Tibial artery (tissue), 4 donors: Measurements from ENCODE around the gene RHBDD3.
"Not testable (repeated sequence)": the region's sequence is repeated elsewhere in the genome, so short reads cannot be mapped to it uniquely, and the experiment has no call there.

Experiments used
- DNase-seq, 2 donors: peaks; one replicate each; pipeline ENCODE4 v3.0.0-alpha.2; 2019
- H3K27ac ChIP-seq, 2 donors: fragments of 200-600 bp; sonication (generic) in 1 of 2; 1 replicate in 1 of 2; 2 replicates in 1 of 2; pipeline ENCODE4 v1.5.1; 2018 to 2019; ENCODE audit warnings: mild to moderate bottlenecking in 1 of 2
- H3K27me3 ChIP-seq, 2 donors: fragments of 200-600 bp; sonication (generic) in 1 of 2; one replicate each; pipeline versions ENCODE4 v1.5.1 to v1.6.0; 2016 to 2019
- H3K36me3 ChIP-seq, 3 donors: fragments of 200-600 bp; sonication (generic) in 2 of 3; one replicate each; pipeline ENCODE4 v1.5.1; 2016 to 2019; ENCODE audit warnings: mild to moderate bottlenecking in 2 of 3
- H3K4me1 ChIP-seq, 4 donors: fragments of 200-600 bp; sonication (generic) in 2 of 4; 1 replicate in 3 of 4; 2 replicates in 1 of 4; pipeline ENCODE4 v1.5.1; 2016 to 2019
- H3K4me3 ChIP-seq, 2 donors: fragments of 200-600 bp; sonication (generic) in 1 of 2; 1 replicate in 1 of 2; 2 replicates in 1 of 2; pipeline ENCODE4 v1.5.1; 2018 to 2019; ENCODE audit warnings: mild to moderate bottlenecking in 2 of 2
- H3K9me3 ChIP-seq, 3 donors: fragments of 200-600 bp; sonication (generic) in 1 of 3; one replicate each; pipeline ENCODE4 v1.5.1; 2016 to 2019
- intact Hi-C: fragments of 100-400 bp; cut with DNase I; formaldehyde crosslinking; loops from one replicate; pipeline ENCODE4 v1.15.0; 2023; ENCODE audit warnings: low total_unique reads
- TF ChIP-seq, protein P1 (sequence below), 2 experiments: fragments of 200-600 bp in 1 of 2; fragments of 450-650 bp in 1 of 2; IDR thresholded peaks; one replicate each; pipeline ENCODE4 v1.5.1; 2017 to 2019; ENCODE audit warnings: antibody characterized with exemption in 2 of 2, mild to moderate bottlenecking in 1 of 2, moderate library complexity in 1 of 2

RHBDD3 gene

DNA sequence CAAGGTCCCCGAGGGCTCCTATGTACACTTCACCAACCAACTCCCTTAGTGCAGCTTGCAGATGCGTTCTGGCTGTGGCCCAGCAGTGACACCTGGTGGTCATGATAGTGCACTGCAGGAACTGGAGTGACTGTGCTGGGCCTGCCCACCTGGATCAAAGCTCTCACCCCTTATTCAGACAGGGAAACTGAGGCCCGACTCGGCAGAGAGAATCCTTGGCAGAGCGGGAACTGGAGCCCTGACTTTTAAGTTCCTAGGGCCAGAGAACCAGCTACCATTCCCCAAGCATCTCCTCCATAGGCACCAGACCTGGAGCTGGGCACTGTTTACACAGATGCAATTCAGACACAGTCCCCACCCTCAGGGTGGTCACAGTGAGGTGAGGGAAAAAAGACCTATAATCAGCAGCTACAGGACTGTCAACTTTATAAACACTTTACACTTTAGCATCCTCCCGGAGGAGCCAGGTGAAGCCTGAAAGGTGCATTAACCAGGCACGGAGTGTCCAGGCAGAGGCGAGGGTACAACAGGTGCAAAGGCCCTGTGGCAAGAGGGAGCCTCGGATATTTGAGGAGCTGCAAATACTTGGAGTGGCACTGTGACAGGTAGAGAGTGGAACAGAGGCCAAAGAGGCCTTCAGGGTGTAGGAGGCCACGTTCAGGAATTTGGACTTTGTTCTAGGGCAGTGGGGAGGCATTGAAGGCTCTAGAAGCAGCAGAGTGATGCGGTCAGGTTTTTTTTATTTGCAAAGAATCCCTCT is 22.0 kb downstream of the RHBDD3 start:
- Histone ChIP-seq H3K27me3 (peaks cover 0 to 6% of the 10 kb centered on the region in 2 donors), H3K27ac (no peak overlapping the region), H3K36me3 (no peaks in the 10 kb centered on the region), H3K9me3 (peaks cover 0 to 8% (median 5%) of the 10 kb centered on the region in 3 donors), H3K4me1 (no peaks in the 10 kb centered on the region), H3K4me3 (no peak overlapping the region)
- TF ChIP-seq, protein P1, sequence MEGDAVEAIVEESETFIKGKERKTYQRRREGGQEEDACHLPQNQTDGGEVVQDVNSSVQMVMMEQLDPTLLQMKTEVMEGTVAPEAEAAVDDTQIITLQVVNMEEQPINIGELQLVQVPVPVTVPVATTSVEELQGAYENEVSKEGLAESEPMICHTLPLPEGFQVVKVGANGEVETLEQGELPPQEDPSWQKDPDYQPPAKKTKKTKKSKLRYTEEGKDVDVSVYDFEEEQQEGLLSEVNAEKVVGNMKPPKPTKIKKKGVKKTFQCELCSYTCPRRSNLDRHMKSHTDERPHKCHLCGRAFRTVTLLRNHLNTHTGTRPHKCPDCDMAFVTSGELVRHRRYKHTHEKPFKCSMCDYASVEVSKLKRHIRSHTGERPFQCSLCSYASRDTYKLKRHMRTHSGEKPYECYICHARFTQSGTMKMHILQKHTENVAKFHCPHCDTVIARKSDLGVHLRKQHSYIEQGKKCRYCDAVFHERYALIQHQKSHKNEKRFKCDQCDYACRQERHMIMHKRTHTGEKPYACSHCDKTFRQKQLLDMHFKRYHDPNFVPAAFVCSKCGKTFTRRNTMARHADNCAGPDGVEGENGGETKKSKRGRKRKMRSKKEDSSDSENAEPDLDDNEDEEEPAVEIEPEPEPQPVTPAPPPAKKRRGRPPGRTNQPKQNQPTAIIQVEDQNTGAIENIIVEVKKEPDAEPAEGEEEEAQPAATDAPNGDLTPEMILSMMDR (IDR thresholded peaks at IDR 0.05): peak; percentile 87 to 96
- intact Hi-C loops: no loop called here
- peak; percentile 58 to 78 for DNase-seq

- Histone ChIP-seq H3K36me3 (no peaks in the 10 kb centered on the region), H3K27ac (no peak overlapping the region), H3K9me3 (peaks cover 0 to 9% (median 8%) of the 10 kb centered on the region in 3 donors), H3K27me3 (peaks cover 0 to 6% of the 10 kb centered on the region in 2 donors), H3K4me1 (no peaks in the 10 kb centered on the region), H3K4me3 (no peak overlapping the region)
- TF ChIP-seq, protein P1 (IDR thresholded peaks at IDR 0.05): no peak
- no peak for DNase-seq
- intact Hi-C loops: no loop called here
These were observed 22.8 kb downstream of the RHBDD3 start for GRCh38 chr22:29244785-29245625.

GRCh38 chr22:29243874-29244446 is 23.8 kb downstream of the RHBDD3 start:
- Histone ChIP-seq H3K27me3 (peaks cover 0 to 6% of the 10 kb centered on the region in 2 donors), H3K27ac (no peak overlapping the region), H3K4me3 (no peak overlapping the region), H3K4me1 (no peaks in the 10 kb centered on the region), H3K9me3 (peaks cover 0 to 15% (median 8%) of the 10 kb centered on the region in 3 donors), H3K36me3 (no peaks in the 10 kb centered on the region)
- intact Hi-C loops: no loop called here
- TF ChIP-seq, protein P1 (IDR thresholded peaks at IDR 0.05): no peak
- no peak for DNase-seq

- intact Hi-C loops, DNase-seq, H3K4me1 ChIP-seq, H3K36me3 ChIP-seq, H3K4me3 ChIP-seq, H3K27me3 ChIP-seq, H3K27ac ChIP-seq: not testable (repeated sequence)
- H3K9me3 ChIP-seq: peaks cover 0 to 15% (median 8%) of the 10 kb centered on the region in 3 donors
These were observed 27.3 kb downstream of the RHBDD3 start for GRCh38 chr22:29240481-29240880.

- H3K27me3 ChIP-seq: peaks cover 0 to 9% of the 10 kb centered on the region in 2 donors
- no peaks in the 10 kb centered on the region for H3K9me3 ChIP-seq
- no peaks in the 10 kb centered on the region for H3K36me3 ChIP-seq
- no peak overlapping the region for H3K4me3 ChIP-seq
- intact Hi-C loops: no loop called here
- peaks cover 0 to 5% (median 0%) of the 10 kb centered on the region in 4 donors for H3K4me1 ChIP-seq
- DNase-seq: no peak
- TF ChIP-seq, protein P1 (IDR thresholded peaks at IDR 0.05): no peak
- no peak overlapping the region for H3K27ac ChIP-seq
These were observed 34.4 kb downstream of the RHBDD3 start for GRCh38 chr22:29233277-29233877.
